GM23338 (cell line): ENCODE results near the gene FBRS. TPM values are rescaled to one million over a fixed set of nuclear protein-coding genes. Genes with fewer than 3 reads are reported as not detected.

Experiments
- ATAC-seq: fragments of 200-7000 bp; cut with Tn5 transposase; 3 replicates; pipeline ENCODE4 v1.9.1; 2020
- DNase-seq: peaks from one replicate; pipeline ENCODE4 v3.0.0-alpha.2; 2015; ENCODE audit warnings: low spot score
- H2AFZ ChIP-seq: fragments of 200-600 bp; sonication (generic); 2 replicates; pipeline ENCODE4 v1.8.0; 2016; ENCODE audit warnings: antibody characterized with exemption, mild to moderate bottlenecking, moderate library complexity
- H3F3A ChIP-seq: fragments of 200-600 bp; sonication (generic); replicated peaks from 2 replicates; pipeline ENCODE4 v1.8.0; 2017; ENCODE audit warnings: antibody characterized with exemption, mixed run types, low read depth
- H3K27ac ChIP-seq: fragments of 200-600 bp; sonication (generic); 2 replicates; pipeline ENCODE4 v1.6.1; 2016; ENCODE audit warnings: low read depth
- H3K27me3 ChIP-seq: fragments of 200-600 bp; sonication (generic); 2 replicates; pipeline ENCODE4 v1.8.0; 2016; ENCODE audit warnings: mild to moderate bottlenecking, mixed run types, moderate library complexity; ENCODE audit not compliant: insufficient read depth
- H3K36me3 ChIP-seq: fragments of 200-600 bp; sonication (generic); 2 replicates; pipeline ENCODE4 v1.8.0; 2016; ENCODE audit warnings: mild to moderate bottlenecking; ENCODE audit not compliant: insufficient read depth
- H3K4me1 ChIP-seq: fragments of 200-600 bp; sonication (generic); 2 replicates; pipeline ENCODE4 v1.8.0; 2016; ENCODE audit warnings: mild to moderate bottlenecking, moderate library complexity; ENCODE audit not compliant: insufficient read depth
- H3K4me2 ChIP-seq: fragments of 200-600 bp; sonication (generic); 2 replicates; pipeline ENCODE4 v1.7.1; 2017; ENCODE audit warnings: mixed run types
- H3K4me3 ChIP-seq: fragments of 200-600 bp; sonication (generic); 2 replicates; pipeline ENCODE4 v1.6.1; 2016; ENCODE audit warnings: mixed run types
- H3K79me2 ChIP-seq: fragments of 200-600 bp; sonication (generic); replicated peaks from 2 replicates; pipeline ENCODE4 v1.8.0; 2017; ENCODE audit warnings: mild to moderate bottlenecking; ENCODE audit not compliant: insufficient read depth
- H3K9me2 ChIP-seq: fragments of 200-600 bp; sonication (generic); 2 replicates; pipeline ENCODE4 v1.8.0; 2017; ENCODE audit not compliant: insufficient read depth
- H4K20me1 ChIP-seq: fragments of 200-600 bp; sonication (generic); replicated peaks from 2 replicates; pipeline ENCODE4 v1.8.0; 2017; ENCODE audit warnings: mild to moderate bottlenecking; ENCODE audit not compliant: insufficient read depth
- H3K27ac Mint-ChIP-seq: 2 replicates; pipeline ENCODE4 v1.8.0; 2020; ENCODE audit warnings: inconsistent platforms, mild to moderate bottlenecking, moderate library complexity, mixed read lengths
- H3K27me3 Mint-ChIP-seq: 3 replicates; pipeline ENCODE4 v1.8.0; 2022; ENCODE audit warnings: low read depth, mild to moderate bottlenecking, moderate library complexity, mixed read lengths, inconsistent platforms; ENCODE audit not compliant: insufficient read depth, poor library complexity
- H3K36me3 Mint-ChIP-seq: 3 replicates; pipeline ENCODE4 v1.8.0; 2021; ENCODE audit warnings: low read depth, mild to moderate bottlenecking, inconsistent platforms, moderate library complexity, mixed read lengths
- H3K4me1 Mint-ChIP-seq: 3 replicates; pipeline ENCODE4 v1.8.0; 2020; ENCODE audit warnings: mild to moderate bottlenecking, inconsistent platforms, mixed read lengths
- H3K4me3 Mint-ChIP-seq: 3 replicates; pipeline ENCODE4 v1.8.0; 2021; ENCODE audit warnings: moderate library complexity, mild to moderate bottlenecking, inconsistent platforms, mixed read lengths
- H3K9me3 Mint-ChIP-seq: 3 replicates; pipeline ENCODE4 v1.8.0; 2020; ENCODE audit warnings: moderate library complexity, mild to moderate bottlenecking, inconsistent platforms, mixed read lengths
- CREB1 ChIP-seq: fragments of 250-450 bp; sonication (Bioruptor Pico); IDR thresholded peaks from 2 replicates; pipeline ENCODE4 v1.5.0; 2020; ENCODE audit warnings: low read depth, mild to moderate bottlenecking, moderate library complexity
- CTCF ChIP-seq, 2 experiments: fragments of 200-600 bp in 1 of 2; sonication (generic) in 1 of 2; conservative IDR thresholded peaks; 2 replicates each; pipeline versions ENCODE4 v1.5.1 to v1.6.1; 2016 to 2017; ENCODE audit warnings: antibody characterized with exemption in 2 of 2, low read depth in 2 of 2, mild to moderate bottlenecking in 2 of 2, moderate library complexity in 1 of 2
- EZH2phosphoT487 ChIP-seq: fragments of 200-600 bp; sonication (generic); IDR thresholded peaks from one replicate; pipeline ENCODE4 v1.8.1; 2018; ENCODE audit warnings: antibody characterized with exemption; ENCODE audit not compliant: unreplicated experiment
- JUNB ChIP-seq: IDR thresholded peaks from one replicate; pipeline ENCODE4 v1.6.1; 2016; ENCODE audit warnings: antibody characterized with exemption; ENCODE audit not compliant: unreplicated experiment
- NANOG ChIP-seq: IDR thresholded peaks from 2 replicates; pipeline ENCODE4 v1.6.1; 2016; ENCODE audit warnings: antibody characterized with exemption, borderline replicate concordance
- POLR2AphosphoS5 ChIP-seq: IDR thresholded peaks from 2 replicates; pipeline ENCODE4 v1.6.1; 2016; ENCODE audit warnings: antibody characterized with exemption, low read depth
- STAT1 ChIP-seq: IDR thresholded peaks from one replicate; pipeline ENCODE4 v1.6.1; 2016; ENCODE audit warnings: antibody characterized with exemption; ENCODE audit not compliant: unreplicated experiment
- ZNF114 ChIP-seq: fragments of 250-450 bp; sonication (Bioruptor Pico); IDR thresholded peaks from 2 replicates; pipeline ENCODE4 v1.5.0; 2020; ENCODE audit warnings: mild to moderate bottlenecking, moderate library complexity
- ZNF331 ChIP-seq: fragments of 250-450 bp; sonication (Bioruptor Pico); IDR thresholded peaks from 2 replicates; pipeline ENCODE4 v1.5.0; 2020; ENCODE audit warnings: low read depth, mild to moderate bottlenecking, moderate library complexity
- ZNF462 ChIP-seq: fragments of 250-450 bp; sonication (Bioruptor Pico); IDR thresholded peaks from 2 replicates; pipeline ENCODE4 v1.5.0; 2020; ENCODE audit warnings: mild to moderate bottlenecking, moderate library complexity
- polyA plus RNA-seq: library from polyadenylated mRNA; unstranded; fragments of >200 nt; fragmentation: Nextera tagmentation; extraction: Ambion mirVana; gene quantifications from 2 replicates; pipeline ENCODE4 v1.2.1, GENCODE V29; 2016
- total RNA-seq: library from RNA; depleted of rRNA; stranded (reverse); fragments of >200 nt; shearing (Covaris generic); gene quantifications from 2 replicates; pipeline ENCODE4 v1.2.3, GENCODE V29; 2014

The FBRS gene
- total and polyA plus RNA-seq, 2 experiments from 2014 or later = 2.3 to 7.2 TPM

GRCh38 chr16:30715750-30716445, 57.7 kb downstream of the FBRS start:
- no peak overlapping the region for H3K4me2 ChIP-seq
- TF ChIP-seq CTCF (conservative IDR thresholded peaks at IDR 0.05; ENCODE audit: low read depth in 2 of 2) (no peak), ZNF331 (CRISPR knock-in tag) (no peak), ZNF114 (no peak), CREB1 (no peak), ZNF462 (CRISPR knock-in tag) (no peak), JUNB (no peak), STAT1 (no peak), EZH2phosphoT487 (no peak), NANOG (no peak), POLR2AphosphoS5 (no peak)
- no peak overlapping the region for H3K4me3 ChIP-seq
- H3K36me3 ChIP-seq = peaks cover 70% of the 10 kb centered on the region
- H4K20me1 ChIP-seq = peaks cover 31% of the 10 kb centered on the region
- no peak overlapping the region for H3K27ac ChIP-seq
- no peak overlapping the region for H3K4me3 Mint-ChIP-seq
- H3F3A ChIP-seq = peaks cover 5% of the 10 kb centered on the region; the same call in 1 of the 2 replicates
- no peaks in the 10 kb centered on the region for H3K9me3 Mint-ChIP-seq
- H3K9me2 ChIP-seq = no peaks in the 10 kb centered on the region
- no peak for ATAC-seq
- no peak overlapping the region for H2AFZ ChIP-seq
- H3K4me1 ChIP-seq = no peaks in the 10 kb centered on the region
- H3K27me3 ChIP-seq = no peaks in the 10 kb centered on the region
- no peak for DNase-seq
- peaks cover 90% of the 10 kb centered on the region for H3K36me3 Mint-ChIP-seq
- H3K79me2 ChIP-seq = peaks cover 5% of the 10 kb centered on the region; the same call in 1 of the 2 replicates
- no peaks in the 10 kb centered on the region for H3K27me3 Mint-ChIP-seq
- H3K4me1 Mint-ChIP-seq = no peaks in the 10 kb centered on the region
- no peak overlapping the region for H3K27ac Mint-ChIP-seq
